GM23338 (cell line): ENCODE results near the gene EPHB2. TPM values are rescaled to one million over a fixed set of nuclear protein-coding genes. Genes with fewer than 3 reads are reported as not detected.

Source experiments
- ATAC-seq: fragments of 200-7000 bp; cut with Tn5 transposase; 3 replicates; pipeline ENCODE4 v1.9.1; 2020
- DNase-seq: peaks from one replicate; pipeline ENCODE4 v3.0.0-alpha.2; 2015; ENCODE audit warnings: low spot score
- H2AFZ ChIP-seq: fragments of 200-600 bp; sonication (generic); 2 replicates; pipeline ENCODE4 v1.8.0; 2016; ENCODE audit warnings: antibody characterized with exemption, mild to moderate bottlenecking, moderate library complexity
- H3F3A ChIP-seq: fragments of 200-600 bp; sonication (generic); replicated peaks from 2 replicates; pipeline ENCODE4 v1.8.0; 2017; ENCODE audit warnings: antibody characterized with exemption, mixed run types, low read depth
- H3K27ac ChIP-seq: fragments of 200-600 bp; sonication (generic); 2 replicates; pipeline ENCODE4 v1.6.1; 2016; ENCODE audit warnings: low read depth
- H3K27me3 ChIP-seq: fragments of 200-600 bp; sonication (generic); 2 replicates; pipeline ENCODE4 v1.8.0; 2016; ENCODE audit warnings: mild to moderate bottlenecking, mixed run types, moderate library complexity; ENCODE audit not compliant: insufficient read depth
- H3K36me3 ChIP-seq: fragments of 200-600 bp; sonication (generic); 2 replicates; pipeline ENCODE4 v1.8.0; 2016; ENCODE audit warnings: mild to moderate bottlenecking; ENCODE audit not compliant: insufficient read depth
- H3K4me1 ChIP-seq: fragments of 200-600 bp; sonication (generic); 2 replicates; pipeline ENCODE4 v1.8.0; 2016; ENCODE audit warnings: mild to moderate bottlenecking, moderate library complexity; ENCODE audit not compliant: insufficient read depth
- H3K4me2 ChIP-seq: fragments of 200-600 bp; sonication (generic); 2 replicates; pipeline ENCODE4 v1.7.1; 2017; ENCODE audit warnings: mixed run types
- H3K4me3 ChIP-seq: fragments of 200-600 bp; sonication (generic); 2 replicates; pipeline ENCODE4 v1.6.1; 2016; ENCODE audit warnings: mixed run types
- H3K79me2 ChIP-seq: fragments of 200-600 bp; sonication (generic); replicated peaks from 2 replicates; pipeline ENCODE4 v1.8.0; 2017; ENCODE audit warnings: mild to moderate bottlenecking; ENCODE audit not compliant: insufficient read depth
- H3K9me2 ChIP-seq: fragments of 200-600 bp; sonication (generic); 2 replicates; pipeline ENCODE4 v1.8.0; 2017; ENCODE audit not compliant: insufficient read depth
- H4K20me1 ChIP-seq: fragments of 200-600 bp; sonication (generic); replicated peaks from 2 replicates; pipeline ENCODE4 v1.8.0; 2017; ENCODE audit warnings: mild to moderate bottlenecking; ENCODE audit not compliant: insufficient read depth
- H3K27ac Mint-ChIP-seq: 2 replicates; pipeline ENCODE4 v1.8.0; 2020; ENCODE audit warnings: inconsistent platforms, mild to moderate bottlenecking, moderate library complexity, mixed read lengths
- H3K27me3 Mint-ChIP-seq: 3 replicates; pipeline ENCODE4 v1.8.0; 2022; ENCODE audit warnings: low read depth, mild to moderate bottlenecking, moderate library complexity, mixed read lengths, inconsistent platforms; ENCODE audit not compliant: insufficient read depth, poor library complexity
- H3K36me3 Mint-ChIP-seq: 3 replicates; pipeline ENCODE4 v1.8.0; 2021; ENCODE audit warnings: low read depth, mild to moderate bottlenecking, inconsistent platforms, moderate library complexity, mixed read lengths
- H3K4me1 Mint-ChIP-seq: 3 replicates; pipeline ENCODE4 v1.8.0; 2020; ENCODE audit warnings: mild to moderate bottlenecking, inconsistent platforms, mixed read lengths
- H3K4me3 Mint-ChIP-seq: 3 replicates; pipeline ENCODE4 v1.8.0; 2021; ENCODE audit warnings: moderate library complexity, mild to moderate bottlenecking, inconsistent platforms, mixed read lengths
- H3K9me3 Mint-ChIP-seq: 3 replicates; pipeline ENCODE4 v1.8.0; 2020; ENCODE audit warnings: moderate library complexity, mild to moderate bottlenecking, inconsistent platforms, mixed read lengths
- CREB1 ChIP-seq: fragments of 250-450 bp; sonication (Bioruptor Pico); IDR thresholded peaks from 2 replicates; pipeline ENCODE4 v1.5.0; 2020; ENCODE audit warnings: low read depth, mild to moderate bottlenecking, moderate library complexity
- EZH2 ChIP-seq: fragments of 200-600 bp; sonication (generic); IDR thresholded peaks from one replicate; pipeline ENCODE4 v1.8.0; 2017; ENCODE audit warnings: antibody characterized with exemption, mild to moderate bottlenecking, low read depth; ENCODE audit not compliant: unreplicated experiment
- JUNB ChIP-seq: IDR thresholded peaks from one replicate; pipeline ENCODE4 v1.6.1; 2016; ENCODE audit warnings: antibody characterized with exemption; ENCODE audit not compliant: unreplicated experiment
- NANOG ChIP-seq: IDR thresholded peaks from 2 replicates; pipeline ENCODE4 v1.6.1; 2016; ENCODE audit warnings: antibody characterized with exemption, borderline replicate concordance
- STAT1 ChIP-seq: IDR thresholded peaks from one replicate; pipeline ENCODE4 v1.6.1; 2016; ENCODE audit warnings: antibody characterized with exemption; ENCODE audit not compliant: unreplicated experiment
- ZNF114 ChIP-seq: fragments of 250-450 bp; sonication (Bioruptor Pico); IDR thresholded peaks from 2 replicates; pipeline ENCODE4 v1.5.0; 2020; ENCODE audit warnings: mild to moderate bottlenecking, moderate library complexity
- ZNF331 ChIP-seq: fragments of 250-450 bp; sonication (Bioruptor Pico); IDR thresholded peaks from 2 replicates; pipeline ENCODE4 v1.5.0; 2020; ENCODE audit warnings: low read depth, mild to moderate bottlenecking, moderate library complexity
- polyA plus RNA-seq: library from polyadenylated mRNA; unstranded; fragments of >200 nt; fragmentation: Nextera tagmentation; extraction: Ambion mirVana; gene quantifications from 2 replicates; pipeline ENCODE4 v1.2.1, GENCODE V29; 2016
- total RNA-seq: library from RNA; depleted of rRNA; stranded (reverse); fragments of >200 nt; shearing (Covaris generic); gene quantifications from 2 replicates; pipeline ENCODE4 v1.2.3, GENCODE V29; 2014
- TF ChIP-seq, protein P1 (sequence below), 2 experiments: fragments of 200-600 bp in 1 of 2; sonication (generic) in 1 of 2; conservative IDR thresholded peaks; 2 replicates each; pipeline versions ENCODE4 v1.5.1 to v1.6.1; 2016 to 2017; ENCODE audit warnings: antibody characterized with exemption in 2 of 2, low read depth in 2 of 2, mild to moderate bottlenecking in 2 of 2, moderate library complexity in 1 of 2
- TF ChIP-seq, protein P2 (sequence below): IDR thresholded peaks from 2 replicates; pipeline ENCODE4 v1.6.1; 2016; ENCODE audit warnings: antibody characterized with exemption
- TF ChIP-seq, protein P3 (sequence below): IDR thresholded peaks from one replicate; pipeline ENCODE4 v1.6.1; 2018; ENCODE audit warnings: antibody characterized with exemption; ENCODE audit not compliant: unreplicated experiment

The EPHB2 gene
- total and polyA plus RNA-seq, 2 experiments from 2014 or later, result 4.1 to 20.1 TPM

DNA sequence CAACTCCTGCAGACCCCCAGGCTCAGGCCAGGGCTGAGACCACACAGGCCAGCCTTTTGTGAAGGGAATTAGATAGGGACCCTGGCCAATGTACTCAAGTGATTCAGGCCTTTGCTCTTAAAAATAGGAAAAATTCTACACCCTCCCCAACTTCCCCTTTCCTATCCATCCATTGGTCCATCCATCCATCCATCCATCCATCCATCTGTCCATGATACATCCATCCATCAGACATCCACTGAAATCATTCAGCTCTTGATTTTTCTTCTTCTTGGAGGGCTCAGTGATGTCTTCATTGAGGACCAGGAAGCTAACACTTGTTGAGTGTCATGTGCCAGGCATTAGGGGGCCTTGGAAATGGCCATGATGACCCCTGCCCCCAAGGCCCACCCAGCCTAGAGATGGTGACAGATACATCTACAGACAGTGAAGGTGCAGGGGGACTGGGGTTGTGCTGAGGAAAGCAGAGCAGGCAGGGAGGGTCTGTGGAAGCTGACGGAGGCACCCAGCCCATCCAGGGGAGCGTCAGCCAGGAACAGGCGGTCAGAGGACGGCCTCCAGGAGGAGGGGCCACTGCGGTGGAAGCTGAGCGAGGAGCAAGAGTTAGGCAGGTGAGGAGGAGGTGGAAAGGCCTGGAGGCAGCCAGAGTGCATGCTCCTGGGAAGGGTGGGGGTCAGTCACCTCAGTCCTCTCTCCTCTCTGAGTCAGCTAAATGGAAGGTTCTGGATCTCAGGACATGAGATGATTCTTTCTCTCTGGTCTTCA, 81.9 kb downstream of the EPHB2 start:
- no peaks in the 10 kb centered on the region for H3K36me3 Mint-ChIP-seq
- no peaks in the 10 kb centered on the region for H3K36me3 ChIP-seq
- no peak overlapping the region for H3K27ac ChIP-seq
- no peaks in the 10 kb centered on the region for H4K20me1 ChIP-seq
- no peak overlapping the region for H3K4me3 ChIP-seq
- H3K4me1 Mint-ChIP-seq, result peaks cover 47% of the 10 kb centered on the region
- H3K27ac Mint-ChIP-seq, result no peak overlapping the region
- TF ChIP-seq, protein P1, sequence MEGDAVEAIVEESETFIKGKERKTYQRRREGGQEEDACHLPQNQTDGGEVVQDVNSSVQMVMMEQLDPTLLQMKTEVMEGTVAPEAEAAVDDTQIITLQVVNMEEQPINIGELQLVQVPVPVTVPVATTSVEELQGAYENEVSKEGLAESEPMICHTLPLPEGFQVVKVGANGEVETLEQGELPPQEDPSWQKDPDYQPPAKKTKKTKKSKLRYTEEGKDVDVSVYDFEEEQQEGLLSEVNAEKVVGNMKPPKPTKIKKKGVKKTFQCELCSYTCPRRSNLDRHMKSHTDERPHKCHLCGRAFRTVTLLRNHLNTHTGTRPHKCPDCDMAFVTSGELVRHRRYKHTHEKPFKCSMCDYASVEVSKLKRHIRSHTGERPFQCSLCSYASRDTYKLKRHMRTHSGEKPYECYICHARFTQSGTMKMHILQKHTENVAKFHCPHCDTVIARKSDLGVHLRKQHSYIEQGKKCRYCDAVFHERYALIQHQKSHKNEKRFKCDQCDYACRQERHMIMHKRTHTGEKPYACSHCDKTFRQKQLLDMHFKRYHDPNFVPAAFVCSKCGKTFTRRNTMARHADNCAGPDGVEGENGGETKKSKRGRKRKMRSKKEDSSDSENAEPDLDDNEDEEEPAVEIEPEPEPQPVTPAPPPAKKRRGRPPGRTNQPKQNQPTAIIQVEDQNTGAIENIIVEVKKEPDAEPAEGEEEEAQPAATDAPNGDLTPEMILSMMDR (conservative IDR thresholded peaks at IDR 0.05; ENCODE audit: low read depth in 2 of 2), result no peak
- no peak for TF ChIP-seq EZH2
- TF ChIP-seq STAT1, result no peak
- TF ChIP-seq, protein P2, sequence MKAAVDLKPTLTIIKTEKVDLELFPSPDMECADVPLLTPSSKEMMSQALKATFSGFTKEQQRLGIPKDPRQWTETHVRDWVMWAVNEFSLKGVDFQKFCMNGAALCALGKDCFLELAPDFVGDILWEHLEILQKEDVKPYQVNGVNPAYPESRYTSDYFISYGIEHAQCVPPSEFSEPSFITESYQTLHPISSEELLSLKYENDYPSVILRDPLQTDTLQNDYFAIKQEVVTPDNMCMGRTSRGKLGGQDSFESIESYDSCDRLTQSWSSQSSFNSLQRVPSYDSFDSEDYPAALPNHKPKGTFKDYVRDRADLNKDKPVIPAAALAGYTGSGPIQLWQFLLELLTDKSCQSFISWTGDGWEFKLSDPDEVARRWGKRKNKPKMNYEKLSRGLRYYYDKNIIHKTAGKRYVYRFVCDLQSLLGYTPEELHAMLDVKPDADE, result no peak
- no peak for TF ChIP-seq JUNB
- TF ChIP-seq ZNF331 (CRISPR knock-in tag), result no peak
- TF ChIP-seq CREB1, result no peak
- TF ChIP-seq NANOG, result no peak
- TF ChIP-seq ZNF114 (CRISPR knock-in tag), result no peak
- no peak overlapping the region for H3K4me3 Mint-ChIP-seq
- no peak overlapping the region for H2AFZ ChIP-seq
- H3F3A ChIP-seq, result no peaks in the 10 kb centered on the region
- peaks cover 2% of the 10 kb centered on the region for H3K27me3 Mint-ChIP-seq
- DNase-seq (peak; percentile 56), ATAC-seq (peak; percentile 83)
- no peaks in the 10 kb centered on the region for H3K9me2 ChIP-seq
- no peaks in the 10 kb centered on the region; the same call in 2 of the 3 replicates for H3K9me3 Mint-ChIP-seq
- H3K4me1 ChIP-seq, result peaks cover 10% of the 10 kb centered on the region
- no peak overlapping the region for H3K4me2 ChIP-seq
- H3K27me3 ChIP-seq, result no peaks in the 10 kb centered on the region
- no peaks in the 10 kb centered on the region for H3K79me2 ChIP-seq

DNA sequence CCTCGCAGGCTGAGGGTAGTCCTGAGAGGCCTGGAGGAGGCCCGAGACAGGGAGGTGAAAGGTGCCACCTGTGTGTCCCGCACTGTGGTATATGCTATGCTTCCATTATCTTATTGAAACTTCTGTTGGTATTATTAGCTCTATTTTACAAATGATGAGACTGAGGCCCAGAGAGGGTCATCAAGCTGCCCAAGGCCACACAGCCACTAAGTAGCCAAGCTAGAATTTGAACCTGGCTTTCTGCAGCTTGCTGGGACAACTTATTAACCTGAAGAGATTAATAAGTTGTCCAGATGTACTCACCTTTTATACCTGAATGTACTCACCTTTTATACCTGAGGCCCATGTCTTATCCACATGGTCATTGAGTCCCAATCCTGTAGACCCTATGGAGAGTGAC, 83.0 kb downstream of the EPHB2 start:
- no peak overlapping the region for H3K27ac ChIP-seq
- no peak for ATAC-seq
- H4K20me1 ChIP-seq, result no peaks in the 10 kb centered on the region
- H3K4me2 ChIP-seq, result no peak overlapping the region
- H3K4me1 Mint-ChIP-seq, result peaks cover 51% of the 10 kb centered on the region
- H3K27ac Mint-ChIP-seq, result no peak overlapping the region
- no peaks in the 10 kb centered on the region for H3K36me3 Mint-ChIP-seq
- H3K36me3 ChIP-seq, result no peaks in the 10 kb centered on the region
- DNase-seq, result no peak
- H3K4me3 ChIP-seq, result no peak overlapping the region
- no peaks in the 10 kb centered on the region for H3K79me2 ChIP-seq
- TF ChIP-seq NANOG (no peak), JUNB (no peak), ZNF331 (CRISPR knock-in tag) (no peak), CREB1 (no peak), STAT1 (no peak)
- TF ChIP-seq, protein P3, sequence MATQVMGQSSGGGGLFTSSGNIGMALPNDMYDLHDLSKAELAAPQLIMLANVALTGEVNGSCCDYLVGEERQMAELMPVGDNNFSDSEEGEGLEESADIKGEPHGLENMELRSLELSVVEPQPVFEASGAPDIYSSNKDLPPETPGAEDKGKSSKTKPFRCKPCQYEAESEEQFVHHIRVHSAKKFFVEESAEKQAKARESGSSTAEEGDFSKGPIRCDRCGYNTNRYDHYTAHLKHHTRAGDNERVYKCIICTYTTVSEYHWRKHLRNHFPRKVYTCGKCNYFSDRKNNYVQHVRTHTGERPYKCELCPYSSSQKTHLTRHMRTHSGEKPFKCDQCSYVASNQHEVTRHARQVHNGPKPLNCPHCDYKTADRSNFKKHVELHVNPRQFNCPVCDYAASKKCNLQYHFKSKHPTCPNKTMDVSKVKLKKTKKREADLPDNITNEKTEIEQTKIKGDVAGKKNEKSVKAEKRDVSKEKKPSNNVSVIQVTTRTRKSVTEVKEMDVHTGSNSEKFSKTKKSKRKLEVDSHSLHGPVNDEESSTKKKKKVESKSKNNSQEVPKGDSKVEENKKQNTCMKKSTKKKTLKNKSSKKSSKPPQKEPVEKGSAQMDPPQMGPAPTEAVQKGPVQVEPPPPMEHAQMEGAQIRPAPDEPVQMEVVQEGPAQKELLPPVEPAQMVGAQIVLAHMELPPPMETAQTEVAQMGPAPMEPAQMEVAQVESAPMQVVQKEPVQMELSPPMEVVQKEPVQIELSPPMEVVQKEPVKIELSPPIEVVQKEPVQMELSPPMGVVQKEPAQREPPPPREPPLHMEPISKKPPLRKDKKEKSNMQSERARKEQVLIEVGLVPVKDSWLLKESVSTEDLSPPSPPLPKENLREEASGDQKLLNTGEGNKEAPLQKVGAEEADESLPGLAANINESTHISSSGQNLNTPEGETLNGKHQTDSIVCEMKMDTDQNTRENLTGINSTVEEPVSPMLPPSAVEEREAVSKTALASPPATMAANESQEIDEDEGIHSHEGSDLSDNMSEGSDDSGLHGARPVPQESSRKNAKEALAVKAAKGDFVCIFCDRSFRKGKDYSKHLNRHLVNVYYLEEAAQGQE, result no peak
- no peaks in the 10 kb centered on the region for H3K9me2 ChIP-seq
- no peaks in the 10 kb centered on the region; the same call in 2 of the 3 replicates for H3K9me3 Mint-ChIP-seq
- peaks cover 10% of the 10 kb centered on the region for H3K4me1 ChIP-seq
- H2AFZ ChIP-seq, result no peak overlapping the region
- no peaks in the 10 kb centered on the region for H3F3A ChIP-seq
- H3K27me3 ChIP-seq, result no peaks in the 10 kb centered on the region
- no peak overlapping the region for H3K4me3 Mint-ChIP-seq
- peaks cover 5% of the 10 kb centered on the region for H3K27me3 Mint-ChIP-seq
